Uterus (tissue), 4 donors: ENCODE results near the gene TIMM13. TPM values are rescaled to one million over a fixed set of nuclear protein-coding genes. Genes with fewer than 3 reads are reported as not detected.

Source experiments
- DNase-seq, 2 donors: peaks; one replicate each; pipeline ENCODE4 v3.0.0-alpha.2; 2019 to 2020
- H3K27ac ChIP-seq, 2 donors: fragments of 200-600 bp; sonication (generic); 1 replicate in 1 of 2; 2 replicates in 1 of 2; pipeline ENCODE4 v1.5.1; 2016 to 2018
- H3K27me3 ChIP-seq, 2 donors: fragments of 200-600 bp; sonication (generic); one replicate each; pipeline ENCODE4 v1.5.1; 2018 to 2019; ENCODE audit warnings: control low read depth in 1 of 2
- H3K36me3 ChIP-seq, 2 donors: fragments of 200-600 bp; sonication (generic); one replicate each; pipeline ENCODE4 v1.5.1; 2019; ENCODE audit warnings: control low read depth in 1 of 2
- H3K4me1 ChIP-seq, 2 donors: fragments of 200-600 bp; sonication (generic); one replicate each; pipeline ENCODE4 v1.5.1; 2018 to 2019; ENCODE audit warnings: control low read depth in 1 of 2
- H3K4me3 ChIP-seq, 2 donors: fragments of 200-600 bp; sonication (generic); 1 replicate in 1 of 2; 2 replicates in 1 of 2; pipeline ENCODE4 v1.5.1; 2018 to 2019; ENCODE audit warnings: mild to moderate bottlenecking in 1 of 2
- H3K9me3 ChIP-seq, 2 donors: fragments of 200-600 bp; sonication (generic); one replicate each; pipeline ENCODE4 v1.5.1; 2019; ENCODE audit warnings: control low read depth in 1 of 2
- POLR2A ChIP-seq, 2 donors: fragments of 450-650 bp; IDR thresholded peaks; one replicate each; pipeline ENCODE4 v1.6.1; 2016; ENCODE audit warnings: antibody characterized with exemption in 2 of 2, mild to moderate bottlenecking in 1 of 2, moderate library complexity in 1 of 2
- intact Hi-C: fragments of 100-400 bp; cut with DNase I; formaldehyde crosslinking; loops from one replicate; pipeline ENCODE4 v1.15.1; 2023; ENCODE audit warnings: low total_unique reads
- total RNA-seq, 4 donors: library from RNA; depleted of rRNA in 3 of 4; stranded (reverse); fragments of >200 nt in 3 of 4; gene quantifications; one replicate each; pipeline versions ENCODE4 v1.1.0 to v1.2.4, GENCODE V29; 2014 to 2023
- TF ChIP-seq, protein P1 (sequence below), 4 experiments: fragments of 200-600 bp in 2 of 4; fragments of 450-650 bp in 2 of 4; sonication (generic) in 2 of 4; IDR thresholded peaks; one replicate each; pipeline ENCODE4 v1.5.1; 2016 to 2019; ENCODE audit warnings: antibody characterized with exemption in 4 of 4, mild to moderate bottlenecking in 2 of 4, moderate library complexity in 1 of 4
- donor health status: DM: yes; HTN: yes; CAD: no.

TIMM13 gene
- total RNA-seq, 4 donors from 2014 or later, result 6.5 to 53.8 (median 31.9) TPM

DNA sequence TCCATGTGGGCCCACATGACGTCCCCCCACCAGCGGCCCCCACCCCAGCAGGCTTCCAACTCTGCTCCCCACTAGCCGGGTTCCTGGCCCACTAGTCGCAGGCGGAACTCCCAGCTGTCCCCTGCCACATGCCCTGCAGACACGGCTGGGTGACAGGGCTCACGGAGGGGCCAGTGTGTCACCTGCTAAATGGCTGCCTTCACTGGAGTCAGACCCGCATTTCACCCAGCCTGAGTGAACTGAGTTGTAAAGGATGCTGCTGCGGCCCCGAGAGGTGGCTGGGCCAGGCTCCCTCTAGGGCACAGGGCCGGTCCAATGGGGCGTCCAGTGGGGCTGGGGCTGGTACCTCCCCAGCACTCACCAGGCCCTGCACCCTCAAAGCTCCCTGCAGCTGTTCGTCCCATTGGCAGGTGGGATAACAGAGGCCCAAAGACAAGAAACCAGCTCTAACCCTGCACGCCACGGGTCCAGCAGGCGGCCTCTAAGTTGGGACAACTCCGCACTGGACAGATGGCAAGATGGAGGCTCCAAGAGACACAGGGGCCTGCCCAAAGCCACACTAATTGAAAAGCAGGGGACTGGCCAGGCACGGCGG lies 26.1 kb upstream of the TIMM13 start:
- Histone ChIP-seq H3K36me3 (no peaks in the 10 kb centered on the region), H3K4me3 (no peak overlapping the region), H3K27me3 (no peaks in the 10 kb centered on the region), H3K9me3 (no peaks in the 10 kb centered on the region), H3K27ac (no peak overlapping the region), H3K4me1 (peaks cover 0 to 13% of the 10 kb centered on the region in 2 donors)
- no peak for DNase-seq
- TF ChIP-seq, protein P1, sequence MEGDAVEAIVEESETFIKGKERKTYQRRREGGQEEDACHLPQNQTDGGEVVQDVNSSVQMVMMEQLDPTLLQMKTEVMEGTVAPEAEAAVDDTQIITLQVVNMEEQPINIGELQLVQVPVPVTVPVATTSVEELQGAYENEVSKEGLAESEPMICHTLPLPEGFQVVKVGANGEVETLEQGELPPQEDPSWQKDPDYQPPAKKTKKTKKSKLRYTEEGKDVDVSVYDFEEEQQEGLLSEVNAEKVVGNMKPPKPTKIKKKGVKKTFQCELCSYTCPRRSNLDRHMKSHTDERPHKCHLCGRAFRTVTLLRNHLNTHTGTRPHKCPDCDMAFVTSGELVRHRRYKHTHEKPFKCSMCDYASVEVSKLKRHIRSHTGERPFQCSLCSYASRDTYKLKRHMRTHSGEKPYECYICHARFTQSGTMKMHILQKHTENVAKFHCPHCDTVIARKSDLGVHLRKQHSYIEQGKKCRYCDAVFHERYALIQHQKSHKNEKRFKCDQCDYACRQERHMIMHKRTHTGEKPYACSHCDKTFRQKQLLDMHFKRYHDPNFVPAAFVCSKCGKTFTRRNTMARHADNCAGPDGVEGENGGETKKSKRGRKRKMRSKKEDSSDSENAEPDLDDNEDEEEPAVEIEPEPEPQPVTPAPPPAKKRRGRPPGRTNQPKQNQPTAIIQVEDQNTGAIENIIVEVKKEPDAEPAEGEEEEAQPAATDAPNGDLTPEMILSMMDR (IDR thresholded peaks at IDR 0.05), result no peak
- no peak for TF ChIP-seq POLR2A (IDR thresholded peaks at IDR 0.05)
- intact Hi-C loops, result no loop called here

DNA sequence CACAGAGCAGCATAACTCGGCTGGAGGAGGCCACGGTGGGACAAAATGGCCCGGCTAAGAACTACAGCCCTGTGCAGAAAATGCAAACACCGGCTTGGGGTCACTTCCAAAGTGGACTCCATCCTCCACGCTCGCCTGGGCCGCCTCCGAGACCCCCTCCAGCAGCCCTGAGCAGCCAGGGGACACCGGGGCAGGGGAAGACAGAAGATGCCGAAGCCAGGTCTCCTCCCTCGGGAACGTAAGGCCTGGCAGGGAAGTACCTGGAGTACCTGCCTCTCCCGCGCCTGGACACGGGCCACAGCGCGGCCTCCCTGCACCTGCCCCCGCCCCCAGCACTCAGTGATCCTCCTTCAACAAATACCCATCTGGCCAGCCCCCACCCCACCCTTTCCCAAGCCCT lies 24.4 kb upstream of the TIMM13 start:
- no peak for DNase-seq

DNA sequence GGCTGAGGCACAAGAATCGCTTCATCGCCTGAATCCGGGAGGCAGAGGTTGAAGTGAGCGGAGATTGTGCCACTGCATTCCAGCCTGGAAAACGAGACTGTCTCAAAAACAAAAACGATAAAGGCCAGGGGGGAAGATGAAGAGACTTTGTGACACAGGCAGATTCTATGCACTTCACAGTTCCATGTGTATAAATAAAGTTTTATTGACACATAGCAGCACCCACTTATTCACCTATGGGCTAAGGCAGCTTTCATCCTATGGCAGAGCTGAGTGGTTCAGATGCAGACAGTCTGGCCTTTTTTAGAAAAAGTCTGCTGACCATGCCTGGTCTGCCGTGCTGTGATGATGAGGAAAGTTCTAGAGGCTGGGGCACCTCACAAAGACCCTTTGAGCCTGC lies 23.8 kb upstream of the TIMM13 start:
- H3K9me3 ChIP-seq, result no peaks in the 10 kb centered on the region
- H3K27ac ChIP-seq, result no peak overlapping the region
- peaks cover 0 to 9% of the 10 kb centered on the region in 2 donors for H3K4me1 ChIP-seq
- TF ChIP-seq, protein P1 (IDR thresholded peaks at IDR 0.05), result no peak
- TF ChIP-seq POLR2A (IDR thresholded peaks at IDR 0.05), result no peak
- DNase-seq, result no peak
- H3K36me3 ChIP-seq, result no peaks in the 10 kb centered on the region
- H3K4me3 ChIP-seq, result no peak overlapping the region
- intact Hi-C loops, result no loop called here
- H3K27me3 ChIP-seq, result no peaks in the 10 kb centered on the region

More for the DNA sequence above, 24.4 kb upstream of the TIMM13 start:
- no peak overlapping the region for H3K27ac ChIP-seq
- intact Hi-C loops, result no loop called here
- H3K9me3 ChIP-seq, result no peaks in the 10 kb centered on the region
- no peaks in the 10 kb centered on the region for H3K27me3 ChIP-seq
- H3K4me3 ChIP-seq, result no peak overlapping the region
- H3K36me3 ChIP-seq, result no peaks in the 10 kb centered on the region
- H3K4me1 ChIP-seq, result peaks cover 0 to 9% of the 10 kb centered on the region in 2 donors
- no peak for TF ChIP-seq POLR2A (IDR thresholded peaks at IDR 0.05)
- TF ChIP-seq, protein P1 (IDR thresholded peaks at IDR 0.05), result no peak

DNA sequence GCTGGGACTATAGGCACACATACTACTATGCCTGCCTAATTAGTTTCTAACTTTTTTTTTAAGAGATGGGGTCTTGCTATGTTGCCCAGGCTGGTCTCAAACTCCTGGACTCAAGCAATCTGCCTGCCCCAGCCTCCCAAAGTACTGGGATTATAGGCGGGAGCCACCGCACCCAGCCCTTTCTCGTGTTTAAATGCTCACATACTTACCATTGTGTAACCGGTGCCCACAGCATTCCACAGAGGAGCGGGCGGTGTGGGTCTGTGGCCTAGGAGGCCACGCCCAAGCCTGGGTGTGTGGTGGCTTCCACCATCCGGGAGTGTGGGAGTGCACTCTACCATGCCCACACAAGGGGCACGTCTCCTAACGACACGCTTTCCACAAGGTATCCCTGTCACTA lies 21.6 kb upstream of the TIMM13 start:
- H3K27ac ChIP-seq, result no peak overlapping the region
- DNase-seq, result no peak
- H3K4me1 ChIP-seq, result no peaks in the 10 kb centered on the region
- H3K4me3 ChIP-seq, result no peak overlapping the region
- H3K27me3 ChIP-seq, result no peaks in the 10 kb centered on the region
- TF ChIP-seq, protein P1 (IDR thresholded peaks at IDR 0.05), result no peak
- TF ChIP-seq POLR2A (IDR thresholded peaks at IDR 0.05), result no peak
- H3K36me3 ChIP-seq, result no peaks in the 10 kb centered on the region
- H3K9me3 ChIP-seq, result no peaks in the 10 kb centered on the region
- intact Hi-C loops, result no loop called here

DNA sequence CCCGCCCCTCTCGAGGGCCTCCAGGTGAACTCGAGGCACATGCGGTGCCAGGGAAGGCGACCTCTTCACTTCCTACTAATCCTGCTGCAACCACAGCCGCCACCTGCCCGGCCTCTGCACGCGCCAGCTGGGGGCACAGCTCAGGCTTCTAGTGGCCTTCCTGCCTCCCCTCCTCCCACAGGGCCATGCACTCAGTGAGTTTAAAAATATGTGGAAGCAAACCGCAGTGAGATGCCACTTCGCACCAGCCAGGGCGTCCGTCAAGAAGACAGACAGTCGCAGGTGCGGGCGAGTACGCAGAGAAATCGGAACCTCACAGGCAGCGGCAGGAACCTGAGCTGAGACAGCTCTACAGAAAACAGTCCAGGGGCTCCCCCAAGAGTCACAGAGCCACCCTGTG lies 19.0 kb upstream of the TIMM13 start:
- Histone ChIP-seq H3K4me3 (no peak overlapping the region), H3K9me3 (no peaks in the 10 kb centered on the region), H3K4me1 (no peaks in the 10 kb centered on the region), H3K27me3 (no peaks in the 10 kb centered on the region), H3K36me3 (no peaks in the 10 kb centered on the region), H3K27ac (no peak overlapping the region)
- TF ChIP-seq POLR2A (IDR thresholded peaks at IDR 0.05), result no peak
- TF ChIP-seq, protein P1 (IDR thresholded peaks at IDR 0.05), result no peak
- no peak for DNase-seq
- intact Hi-C loops, result no loop called here
